Gastrocnemius medialis (tissue), 4 donors: ENCODE data around the gene MAP3K5. TPM values are rescaled to one million over a fixed set of nuclear protein-coding genes. Genes with fewer than 3 reads are reported as not detected.

Experiments used
- ATAC-seq, 2 donors: fragments of 150-250 bp; one replicate each; pipeline ENCODE4 v1.9.1; 2016
- DNase-seq, 2 donors: peaks; one replicate each; pipeline ENCODE4 v3.0.0-alpha.2; 2019
- H3K27ac ChIP-seq, 4 donors: fragments of 200-600 bp; sonication (generic); 1 replicate in 1 of 4; 2 replicates in 3 of 4; pipeline ENCODE4 v1.5.1; 2016 to 2018; ENCODE audit warnings: mild to moderate bottlenecking in 2 of 4, moderate library complexity in 1 of 4
- H3K27me3 ChIP-seq, 3 donors: fragments of 200-600 bp; sonication (generic) in 2 of 3; 1 replicate in 1 of 3; 2 replicates in 2 of 3; pipeline versions ENCODE4 v1.5.1 to v1.6.0; 2016 to 2019; ENCODE audit warnings: mild to moderate bottlenecking in 1 of 3, moderate library complexity in 1 of 3
- H3K36me3 ChIP-seq, 2 donors: fragments of 200-600 bp; sonication (generic) in 1 of 2; one replicate each; pipeline ENCODE4 v1.5.1; 2017 to 2018
- H3K4me1 ChIP-seq, 2 donors: fragments of 200-600 bp; sonication (generic) in 1 of 2; one replicate each; pipeline ENCODE4 v1.5.1; 2016 to 2017; ENCODE audit warnings: mild to moderate bottlenecking in 2 of 2
- H3K4me3 ChIP-seq, 4 donors: fragments of 200-600 bp; sonication (generic) in 3 of 4; 1 replicate in 1 of 4; 2 replicates in 3 of 4; pipeline ENCODE4 v1.5.1; 2016 to 2019; ENCODE audit warnings: mild to moderate bottlenecking in 2 of 4
- H3K9me3 ChIP-seq, 3 donors: fragments of 200-600 bp; sonication (generic) in 2 of 3; 1 replicate in 1 of 3; 2 replicates in 2 of 3; pipeline ENCODE4 v1.5.1; 2016 to 2019
- CTCF ChIP-seq, 5 experiments: fragments of 450-650 bp in 3 of 5; fragments of 200-600 bp in 2 of 5; sonication (generic) in 2 of 5; IDR thresholded peaks in 4 of 5; conservative IDR thresholded peaks in 1 of 5; 1 replicate in 4 of 5; 2 replicates in 1 of 5; pipeline ENCODE4 v1.5.1; 2016 to 2019; ENCODE audit warnings: antibody characterized with exemption in 5 of 5, mild to moderate bottlenecking in 3 of 5, moderate library complexity in 3 of 5
- POLR2A ChIP-seq, 2 donors: fragments of 450-650 bp; IDR thresholded peaks; one replicate each; pipeline ENCODE4 v1.6.1; 2017; ENCODE audit warnings: antibody characterized with exemption in 2 of 2, mild to moderate bottlenecking in 2 of 2, moderate library complexity in 2 of 2
- in situ Hi-C, 4 donors: fragments of 200-750 bp; cut with MboI; loops; one replicate each; pipeline versions ENCODE4 v1.15.0 to v1.8.0; 2017; ENCODE audit warnings: low sequenced_read_pairs in 4 of 4
- intact Hi-C: fragments of 100-400 bp; cut with DNase I; formaldehyde crosslinking; loops from one replicate; pipeline ENCODE4 v1.15.1; 2023; ENCODE audit warnings: low total_unique reads
- total RNA-seq, 4 donors: library from RNA; depleted of rRNA; stranded (reverse); fragments of >200 nt; gene quantifications; one replicate each; pipeline versions ENCODE4 v1.1.0 to v1.2.3, GENCODE V29; 2016

Gene MAP3K5
- total RNA-seq, 4 donors from 2014 or later = 2.9 to 46.9 (median 4.9) TPM

GRCh38 chr6:136744889-136745288 is 47.4 kb downstream of the MAP3K5 start:
- H3K9me3 ChIP-seq = no peaks in the 10 kb centered on the region
- no peak overlapping the region for H3K4me3 ChIP-seq

GRCh38 chr6:136742125-136742524 is 50.2 kb downstream of the MAP3K5 start:
- no peak for TF ChIP-seq CTCF (IDR thresholded peaks at IDR 0.05 in 4 of 5, conservative IDR thresholded peaks at IDR 0.05 in 1 of 5)
- Histone ChIP-seq H3K4me3 (no peak overlapping the region), H3K27me3 (no peaks in the 10 kb centered on the region), H3K4me1 (peaks cover 4 to 33% of the 10 kb centered on the region in 2 donors), H3K36me3 (no peaks in the 10 kb centered on the region), H3K27ac (no peak overlapping the region), H3K9me3 (no peaks in the 10 kb centered on the region)
- in situ Hi-C loops = no loop called here
- DNase-seq (no peak), ATAC-seq (no peak)
- intact Hi-C loops = no loop called here

More at GRCh38 chr6:136744889-136745288, 47.4 kb downstream of the MAP3K5 start:
- TF ChIP-seq CTCF (IDR thresholded peaks at IDR 0.05 in 4 of 5, conservative IDR thresholded peaks at IDR 0.05 in 1 of 5) (no peak), POLR2A (IDR thresholded peaks at IDR 0.05) (no peak)
- H3K27me3 ChIP-seq = no peaks in the 10 kb centered on the region
- no peaks in the 10 kb centered on the region for H3K36me3 ChIP-seq
- H3K4me1 ChIP-seq = peaks cover 4 to 26% of the 10 kb centered on the region in 2 donors
- DNase-seq = no peak
- intact Hi-C loops = no loop called here
- no peak overlapping the region for H3K27ac ChIP-seq
- ATAC-seq = no peak
- in situ Hi-C loops = no loop called here

GRCh38 chr6:136740050-136740974 is 52.0 kb downstream of the MAP3K5 start:
- intact Hi-C loops = no loop called here
- H3K4me1 ChIP-seq = peaks cover 4 to 26% of the 10 kb centered on the region in 2 donors
- in situ Hi-C loops = no loop called here
- no peak overlapping the region for H3K4me3 ChIP-seq
- no peaks in the 10 kb centered on the region for H3K27me3 ChIP-seq
- DNase-seq (no peak), ATAC-seq (no peak)
- no peak for TF ChIP-seq POLR2A (IDR thresholded peaks at IDR 0.05)
- no peak for TF ChIP-seq CTCF (IDR thresholded peaks at IDR 0.05 in 4 of 5, conservative IDR thresholded peaks at IDR 0.05 in 1 of 5)
- no peaks in the 10 kb centered on the region for H3K36me3 ChIP-seq
- peak overlapping the region in 2 of 4 donors; percentile 15 to 19 for H3K27ac ChIP-seq
- no peaks in the 10 kb centered on the region for H3K9me3 ChIP-seq

GRCh38 chr6:136739501-136739900 is 52.8 kb downstream of the MAP3K5 start:
- no peak for TF ChIP-seq POLR2A (IDR thresholded peaks at IDR 0.05)
- no peak for TF ChIP-seq CTCF (IDR thresholded peaks at IDR 0.05 in 4 of 5, conservative IDR thresholded peaks at IDR 0.05 in 1 of 5)
- Histone ChIP-seq H3K9me3 (no peaks in the 10 kb centered on the region), H3K36me3 (no peaks in the 10 kb centered on the region), H3K4me3 (no peak overlapping the region), H3K27ac (peak overlapping the region in 1 of 4 donors; percentile 19), H3K4me1 (peaks cover 4 to 18% of the 10 kb centered on the region in 2 donors), H3K27me3 (no peaks in the 10 kb centered on the region)
- DNase-seq = no peak
- intact Hi-C loops (no loop called here), in situ Hi-C loops (no loop called here)
- no peak for ATAC-seq
